ENCODE data around the gene LYL1.

LYL1 gene

GRCh38 chr19:13073263-13073662, 29.4 kb downstream of the LYL1 start:
- DNase-seq (ENCODE audit: low spot score) = no peak

GRCh38 chr19:13072188-13072908, 30.3 kb downstream of the LYL1 start:
- DNase-seq (ENCODE audit: low spot score) = peak; percentile 98

DNA sequence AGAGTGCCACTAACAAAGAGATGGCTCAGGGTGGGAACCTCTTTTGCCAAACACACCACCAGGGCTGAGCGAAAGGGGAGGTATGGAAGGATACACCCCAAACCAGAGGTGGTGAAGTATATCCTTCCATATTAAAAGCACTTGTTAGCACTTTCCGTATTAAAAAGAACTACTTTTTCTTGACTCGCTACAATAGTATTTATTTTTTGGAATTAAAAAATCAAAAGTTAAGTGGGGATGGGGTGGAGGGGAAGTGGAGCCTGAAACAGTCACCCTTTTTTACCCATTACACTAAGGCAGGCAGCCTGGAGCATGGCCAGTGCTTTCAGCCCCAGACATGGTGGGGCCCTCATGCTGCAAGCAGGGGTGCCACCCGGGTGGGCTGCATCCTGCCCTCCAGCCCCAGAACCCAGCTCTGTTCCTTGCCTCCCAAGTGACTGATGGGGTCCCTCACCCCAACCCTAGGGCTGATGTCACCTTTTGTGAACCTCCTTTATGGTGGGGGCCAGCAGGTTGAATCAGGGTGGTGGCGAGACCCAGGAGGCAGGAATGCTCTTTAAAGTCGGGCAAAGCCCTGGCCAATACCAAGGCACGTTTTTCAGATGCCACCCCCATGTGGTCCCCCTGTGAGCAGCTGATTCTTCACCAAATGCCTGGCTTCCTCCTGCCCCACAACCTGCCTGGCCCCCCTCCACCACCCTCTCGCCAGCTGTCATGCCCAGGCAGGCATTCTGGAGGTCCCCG, 31.0 kb downstream of the LYL1 start:
- DNase-seq (ENCODE audit: low spot score) = no peak

DNA sequence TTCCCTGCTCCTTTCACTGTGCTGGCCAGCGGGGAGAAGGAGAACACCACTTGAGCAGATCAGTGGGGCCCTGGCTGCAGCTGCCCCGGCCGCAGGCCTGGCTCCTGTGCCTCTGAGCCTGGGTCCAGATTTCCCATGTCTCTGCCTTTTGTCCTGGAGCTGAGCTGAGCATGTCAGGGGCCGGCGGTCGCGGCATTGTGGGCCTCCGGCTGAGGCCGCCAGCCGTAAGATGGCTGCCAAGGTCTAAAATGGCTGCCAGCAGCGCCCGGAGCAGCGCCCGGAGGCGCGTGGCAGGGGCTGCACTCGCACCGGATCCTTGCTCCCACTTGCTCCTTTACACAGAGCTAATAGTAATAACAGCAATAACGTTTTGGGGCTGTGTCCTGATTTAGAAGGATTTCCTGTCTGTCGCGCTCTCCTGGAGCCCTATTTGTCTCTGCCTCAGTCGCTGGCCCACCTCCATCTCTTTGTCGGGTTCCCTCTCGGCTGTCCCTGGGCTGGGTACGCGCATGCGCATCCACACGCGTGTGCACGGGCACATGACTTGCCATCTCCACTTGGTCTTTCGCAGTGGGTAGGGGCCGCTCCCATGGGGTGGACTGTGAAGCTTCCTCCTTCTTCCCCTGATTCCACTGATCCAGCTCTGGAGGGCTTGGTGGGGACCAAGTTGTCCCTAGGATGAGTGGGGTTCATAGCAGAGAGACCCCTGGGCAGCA, 32.1 kb downstream of the LYL1 start:
- DNase-seq (ENCODE audit: low spot score) = peak; percentile 84

- DNase-seq (ENCODE audit: low spot score) = no peak
Measured at GRCh38 chr19:13069415-13070359, 33.0 kb downstream of the LYL1 start.

GRCh38 chr19:13068085-13068846, 34.4 kb downstream of the LYL1 start:
- peak; percentile 83 for DNase-seq (ENCODE audit: low spot score)

GRCh38 chr19:13066933-13067807, 35.5 kb downstream of the LYL1 start:
- DNase-seq (ENCODE audit: low spot score) = no peak

- no peak for DNase-seq (ENCODE audit: low spot score)
Measured at GRCh38 chr19:13066226-13066625, 36.4 kb downstream of the LYL1 start.

DNA sequence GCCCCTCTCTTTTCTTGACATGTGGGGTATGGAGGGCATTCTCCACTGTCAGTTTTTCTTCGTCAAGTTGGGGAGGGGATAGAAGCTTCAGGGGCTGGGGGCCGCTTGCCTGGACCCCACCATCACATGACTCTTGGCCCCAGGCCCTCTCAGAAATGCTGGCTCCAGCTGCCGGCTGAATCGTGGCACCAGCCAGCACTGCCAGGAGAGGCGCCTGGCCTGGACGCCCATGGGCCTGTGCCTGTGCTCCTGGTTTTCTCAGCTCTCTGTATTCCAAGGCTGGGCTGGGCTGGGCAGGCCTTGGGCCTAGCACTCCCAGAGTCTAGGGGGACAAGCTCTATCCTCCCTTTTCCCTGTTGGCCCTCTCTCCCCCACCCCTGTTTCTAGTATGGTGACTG, 38.6 kb downstream of the LYL1 start:
- no peak for DNase-seq (ENCODE audit: low spot score)

DNA sequence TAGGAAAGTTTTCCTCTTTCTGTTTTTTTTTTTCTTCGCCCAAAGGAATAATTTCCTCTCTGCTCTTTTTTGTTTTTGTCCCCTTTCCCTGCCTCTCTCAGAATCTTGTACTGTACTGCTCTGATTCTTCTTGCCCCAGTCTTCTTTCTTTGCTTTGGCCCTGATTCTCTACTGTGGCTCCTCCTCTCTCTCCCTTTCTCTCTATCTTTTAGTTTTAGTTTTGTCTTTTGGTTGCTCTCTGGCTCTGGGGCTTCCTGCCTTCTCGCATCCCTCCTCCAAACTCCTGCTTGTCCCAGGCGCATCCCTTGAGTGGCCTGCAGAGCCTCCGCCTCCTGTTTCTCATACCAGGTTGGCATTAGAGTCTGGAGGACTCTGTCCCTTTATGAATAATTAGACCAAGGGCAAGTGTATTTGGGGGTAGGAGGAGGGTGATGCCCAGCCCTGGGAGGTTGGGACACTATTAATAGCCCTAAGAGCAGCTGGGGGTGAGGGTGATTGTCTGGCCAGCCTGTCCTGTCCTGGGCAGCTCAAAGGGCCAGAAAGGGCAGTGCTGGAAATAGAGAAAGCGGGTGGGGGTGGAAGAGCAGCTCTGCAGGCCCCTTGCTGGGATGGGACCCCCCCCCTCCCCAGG, 39.1 kb downstream of the LYL1 start:
- DNase-seq (ENCODE audit: low spot score) = peak; percentile 67

- DNase-seq (ENCODE audit: low spot score) = no peak
Measured at GRCh38 chr19:13062317-13062716, 40.3 kb downstream of the LYL1 start.

- DNase-seq (ENCODE audit: low spot score) = peak; percentile 94
Measured at GRCh38 chr19:13060964-13061927, 41.4 kb downstream of the LYL1 start.

GRCh38 chr19:13060233-13060963, 42.3 kb downstream of the LYL1 start:
- peak; percentile 71 for DNase-seq (ENCODE audit: low spot score)

GRCh38 chr19:13058951-13059660, 43.6 kb downstream of the LYL1 start:
- no peak for DNase-seq (ENCODE audit: low spot score)

DNA sequence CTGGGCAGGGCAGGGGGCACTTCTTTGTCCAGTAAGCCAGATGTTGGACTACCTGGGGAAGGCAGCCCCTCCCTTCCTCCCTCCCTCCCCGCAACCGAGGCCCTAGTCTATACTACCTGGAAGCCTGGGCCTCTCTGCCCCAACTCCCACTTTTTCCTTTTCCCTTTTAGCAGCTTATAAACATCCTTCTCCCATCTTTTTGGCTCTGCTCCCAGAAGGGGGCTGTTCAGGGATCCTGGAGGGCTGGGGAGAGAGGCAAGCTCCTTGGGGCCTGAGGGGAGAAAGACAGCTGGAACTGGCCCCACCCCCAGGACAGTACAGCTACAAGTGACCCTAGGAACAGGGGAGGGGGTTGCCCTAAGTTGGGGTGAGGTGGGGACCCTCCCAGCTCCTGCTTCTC, 44.9 kb downstream of the LYL1 start:
- DNase-seq (ENCODE audit: low spot score) = no peak

- DNase-seq (ENCODE audit: low spot score) = no peak
Measured at GRCh38 chr19:13057147-13057572, 45.5 kb downstream of the LYL1 start.
